Measurements from ENCODE around the gene SMARCAL1. TPM values are rescaled to one million over a fixed set of nuclear protein-coding genes. Genes with fewer than 3 reads are reported as not detected.
A peak's percentile ranks its signal among the peaks of the same experiment; 100 is the strongest.

The SMARCAL1 gene
- total and polyA plus RNA-seq, 2 of the 13 experiments (the other 11 are each of a cell fraction or from before 2014, with no cell fraction given) = 12.7 to 21.3 TPM

DNA sequence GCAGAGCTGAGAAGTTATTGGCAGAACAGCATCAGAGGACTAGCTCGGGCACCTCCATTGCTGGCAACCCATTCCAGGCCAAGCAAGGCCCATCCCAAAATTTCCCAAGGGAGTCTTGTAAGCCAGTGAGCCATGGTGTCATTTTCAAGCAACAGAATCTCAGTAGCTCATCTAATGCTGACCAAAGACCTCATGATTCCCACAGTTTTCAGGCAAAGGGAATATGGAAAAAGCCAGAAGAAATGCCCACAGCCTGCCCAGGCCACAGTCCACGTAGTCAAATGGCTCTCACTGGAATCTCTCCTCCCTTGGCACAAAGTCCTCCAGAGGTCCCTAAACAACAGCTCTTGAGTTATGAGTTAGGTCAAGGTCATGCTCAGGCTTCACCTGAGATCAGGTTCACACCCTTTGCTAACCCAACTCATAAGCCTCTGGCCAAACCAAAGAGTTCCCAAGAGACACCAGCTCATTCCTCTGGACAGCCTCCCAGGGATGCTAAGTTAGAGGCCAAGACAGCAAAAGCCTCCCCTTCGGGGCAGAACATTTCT, 2.6 kb downstream of the SMARCAL1 start (continued):
- TF ChIP-seq, protein P1, sequence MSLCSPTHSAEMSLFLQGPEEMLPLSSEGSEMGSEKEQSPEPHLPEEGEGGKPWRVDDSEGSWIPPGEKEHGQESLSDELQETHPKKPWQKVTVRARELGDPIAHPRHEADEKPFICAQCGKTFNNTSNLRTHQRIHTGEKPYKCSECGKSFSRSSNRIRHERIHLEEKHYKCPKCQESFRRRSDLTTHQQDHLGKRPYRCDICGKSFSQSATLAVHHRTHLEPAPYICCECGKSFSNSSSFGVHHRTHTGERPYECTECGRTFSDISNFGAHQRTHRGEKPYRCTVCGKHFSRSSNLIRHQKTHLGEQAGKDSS (CRISPR knock-in tag; IDR thresholded peaks at IDR 0.05; ENCODE audit: borderline replicate concordance, low read depth) = no peak
- TF ChIP-seq SMAD3 (CRISPR knock-in tag; IDR thresholded peaks at IDR 0.05) (no peak), DNMT1 (CRISPR knock-in tag; IDR thresholded peaks at IDR 0.05) (no peak), MTA3 (CRISPR knock-in tag; IDR thresholded peaks at IDR 0.05) (no peak), NRL (CRISPR knock-in tag; IDR thresholded peaks at IDR 0.05; ENCODE audit: borderline replicate concordance) (no peak), MED1 (CRISPR knock-in tag; IDR thresholded peaks at IDR 0.05) (peak; percentile 65), ZNF788 (CRISPR knock-in tag; IDR thresholded peaks at IDR 0.05; ENCODE audit: borderline replicate concordance) (peak; percentile 39; the same call in 1 of the 2 replicates), ZNF142 (CRISPR knock-in tag; IDR thresholded peaks at IDR 0.05) (peak; percentile 46; the same call in 1 of the 2 replicates), ZNF383 (CRISPR knock-in tag; IDR thresholded peaks at IDR 0.05; ENCODE audit: borderline replicate concordance) (no peak), SNRNP70 (IDR thresholded peaks at IDR 0.05; ENCODE audit: low read depth, low read length) (no peak), SMARCC2 (IDR thresholded peaks at IDR 0.05) (no peak), ESRRA (CRISPR knock-in tag; IDR thresholded peaks at IDR 0.05; ENCODE audit: low read depth) (peak; percentile 62; the same call in 1 of the 2 replicates), ZNF713 (CRISPR knock-in tag; IDR thresholded peaks at IDR 0.05) (no peak), ZNF230 (CRISPR knock-in tag; IDR thresholded peaks at IDR 0.05) (no peak), ZNF550 (CRISPR knock-in tag; IDR thresholded peaks at IDR 0.05; ENCODE audit: borderline replicate concordance) (no peak), FOXO4 (CRISPR knock-in tag; conservative IDR thresholded peaks at IDR 0.05) (no peak), ZNF510 (CRISPR knock-in tag; IDR thresholded peaks at IDR 0.05; ENCODE audit: low read depth) (no peak), ZNF879 (CRISPR knock-in tag; IDR thresholded peaks at IDR 0.05) (no peak), TGIF2 (CRISPR knock-in tag; IDR thresholded peaks at IDR 0.05) (no peak), ZNF598 (CRISPR knock-in tag; IDR thresholded peaks at IDR 0.05; ENCODE audit: borderline replicate concordance) (no peak), RBM39 (IDR thresholded peaks at IDR 0.05; ENCODE audit: low read depth, low read length, poor library complexity, severe bottlenecking) (no peak)
- TF ChIP-seq, protein P2, sequence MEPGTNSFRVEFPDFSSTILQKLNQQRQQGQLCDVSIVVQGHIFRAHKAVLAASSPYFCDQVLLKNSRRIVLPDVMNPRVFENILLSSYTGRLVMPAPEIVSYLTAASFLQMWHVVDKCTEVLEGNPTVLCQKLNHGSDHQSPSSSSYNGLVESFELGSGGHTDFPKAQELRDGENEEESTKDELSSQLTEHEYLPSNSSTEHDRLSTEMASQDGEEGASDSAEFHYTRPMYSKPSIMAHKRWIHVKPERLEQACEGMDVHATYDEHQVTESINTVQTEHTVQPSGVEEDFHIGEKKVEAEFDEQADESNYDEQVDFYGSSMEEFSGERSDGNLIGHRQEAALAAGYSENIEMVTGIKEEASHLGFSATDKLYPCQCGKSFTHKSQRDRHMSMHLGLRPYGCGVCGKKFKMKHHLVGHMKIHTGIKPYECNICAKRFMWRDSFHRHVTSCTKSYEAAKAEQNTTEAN (CRISPR knock-in tag; conservative IDR thresholded peaks at IDR 0.05) = no peak
